ENCODE results near the gene GLI2. TPM values are rescaled to one million over a fixed set of nuclear protein-coding genes. Genes with fewer than 3 reads are reported as not detected.

Gene GLI2
- total RNA-seq, 1 experiment from 2014 or later, result 3.4 TPM

- H3K36me3 ChIP-seq (ENCODE audit: control insufficient read depth in 1 of 2, insufficient read depth in 2 of 2, low read length in 2 of 2), result no peaks in the 10 kb centered on the region
- no peaks in the 10 kb centered on the region for H3K9me2 ChIP-seq (ENCODE audit: insufficient read depth)
- CTCF ChIA-PET, result no interaction called here
- H3K27me3 ChIP-seq (ENCODE audit: insufficient read depth, low read length), result no peaks in the 10 kb centered on the region
- POLR2A ChIA-PET, result no interaction called here
- peaks cover 0 to 11% of the 10 kb centered on the region in 2 experiments; a peak in 3 of 4 replicates for H3K4me1 ChIP-seq (ENCODE audit: control insufficient read depth in 1 of 2, insufficient read depth in 2 of 2, low read length in 2 of 2)
- no peaks in the 10 kb centered on the region for H3K9me3 ChIP-seq (ENCODE audit: control insufficient read depth in 1 of 2, insufficient read depth in 1 of 2, low read depth in 1 of 2, low read length in 2 of 2)
- no peak for ATAC-seq
- intact Hi-C loops (cut with micrococcal nuclease), result no loop called here
- H3K4me3 ChIP-seq (replicated peaks in 1 of 2; ENCODE audit: low read depth in 1 of 2, low read length in 2 of 2), result no peak overlapping the region
- RAD21 ChIA-PET (ENCODE audit: low non-redundant PET in 1 of 2, low total read pairs in 2 of 2, uncharacterized antibody in 2 of 2, unreplicated experiment in 2 of 2), result interaction anchor here in 1 of 2 experiments (1.2 kb wide), 1 partner anchor 27 kb away, joined by 4 read pairs; no protein-coding TSS in a partner anchor
- no peak overlapping the region for H3K4me2 ChIP-seq (ENCODE audit: low read length)
- BruUV-seq (replicated peaks), result no TSS peak
- H3K27ac ChIP-seq (ENCODE audit: low read depth, low read length), result no peak overlapping the region
- H2AFZ ChIP-seq (ENCODE audit: low read depth, low read length, poor library complexity, severe bottlenecking), result no peak overlapping the region
- no peak overlapping the region for H3K9ac ChIP-seq (ENCODE audit: low read length)
- DNase-seq (ENCODE audit: low read depth, low spot score), result no peak
- H3K79me2 ChIP-seq (ENCODE audit: insufficient read depth, low read length), result no peaks in the 10 kb centered on the region
- H4K20me1 ChIP-seq (ENCODE audit: insufficient read depth), result no peaks in the 10 kb centered on the region
- TF ChIP-seq MAX (IDR thresholded peaks at IDR 0.05) (no peak), POLR2A (IDR thresholded peaks at IDR 0.05; ENCODE audit: borderline replicate concordance, extremely low read depth, insufficient read depth, insufficient read length) (no peak), POLR2AphosphoS5 (IDR thresholded peaks at IDR 0.05; ENCODE audit: low read depth, low read length) (no peak), SP1 (IDR thresholded peaks at IDR 0.05; ENCODE audit: low read depth) (no peak)
Observed at GRCh38 chr2:120764492-120764891, 28.8 kb downstream of the GLI2 start.

GRCh38 chr2:120764991-120765677 lies 29.5 kb downstream of the GLI2 start:
- H3K79me2 ChIP-seq (ENCODE audit: insufficient read depth, low read length), result no peaks in the 10 kb centered on the region
- ChIA-PET CTCF (no interaction called here), POLR2A (no interaction called here), RAD21 (ENCODE audit: low non-redundant PET in 1 of 2, low total read pairs in 2 of 2, uncharacterized antibody in 2 of 2, unreplicated experiment in 2 of 2) (interaction anchor here in 1 of 2 experiments (1.2 kb wide), 1 partner anchor 28 kb away, joined by 4 read pairs; no protein-coding TSS in a partner anchor)
- H3K4me3 ChIP-seq (replicated peaks in 1 of 2; ENCODE audit: low read depth in 1 of 2, low read length in 2 of 2), result no peak overlapping the region
- no peaks in the 10 kb centered on the region for H3K9me3 ChIP-seq (ENCODE audit: control insufficient read depth in 1 of 2, insufficient read depth in 1 of 2, low read depth in 1 of 2, low read length in 2 of 2)
- no peak overlapping the region for H3K9ac ChIP-seq (ENCODE audit: low read length)
- H3K4me1 ChIP-seq (ENCODE audit: control insufficient read depth in 1 of 2, insufficient read depth in 2 of 2, low read length in 2 of 2), result peaks cover 0 to 17% of the 10 kb centered on the region in 2 experiments; a peak in 3 of 4 replicates
- no peak for DNase-seq (ENCODE audit: low read depth, low spot score)
- ATAC-seq, result no peak
- H3K36me3 ChIP-seq (ENCODE audit: control insufficient read depth in 1 of 2, insufficient read depth in 2 of 2, low read length in 2 of 2), result no peaks in the 10 kb centered on the region
- H3K27ac ChIP-seq (ENCODE audit: low read depth, low read length), result no peak overlapping the region
- H3K27me3 ChIP-seq (ENCODE audit: insufficient read depth, low read length), result no peaks in the 10 kb centered on the region
- no peak overlapping the region for H3K4me2 ChIP-seq (ENCODE audit: low read length)
- H2AFZ ChIP-seq (ENCODE audit: low read depth, low read length, poor library complexity, severe bottlenecking), result no peak overlapping the region
- no peaks in the 10 kb centered on the region for H4K20me1 ChIP-seq (ENCODE audit: insufficient read depth)
- no peaks in the 10 kb centered on the region for H3K9me2 ChIP-seq (ENCODE audit: insufficient read depth)
- BruUV-seq (replicated peaks), result no TSS peak
- intact Hi-C loops (cut with micrococcal nuclease), result no loop called here
- TF ChIP-seq CEBPB (IDR thresholded peaks at IDR 0.05; ENCODE audit: low read depth) (no peak), REST (IDR thresholded peaks at IDR 0.05; ENCODE audit: low read depth) (no peak), EGR1 (IDR thresholded peaks at IDR 0.05; ENCODE audit: low read depth) (no peak), RAD21 (IDR thresholded peaks at IDR 0.05; ENCODE audit: low read depth) (no peak), POLR2A (IDR thresholded peaks at IDR 0.05; ENCODE audit: borderline replicate concordance, extremely low read depth, insufficient read depth, insufficient read length) (no peak), ZNF274 (IDR thresholded peaks at IDR 0.05; ENCODE audit: low read depth, low read length) (no peak), JUND (IDR thresholded peaks at IDR 0.05) (no peak), ZFX (IDR thresholded peaks at IDR 0.05) (no peak), ELF1 (IDR thresholded peaks at IDR 0.05; ENCODE audit: borderline replicate concordance, low read depth) (no peak), FOSL1 (IDR thresholded peaks at IDR 0.05; ENCODE audit: low read depth) (no peak), SRF (IDR thresholded peaks at IDR 0.05; ENCODE audit: low read depth) (no peak), EZH2phosphoT487 (IDR thresholded peaks at IDR 0.05; ENCODE audit: borderline replicate concordance) (no peak)
- TF ChIP-seq, protein P1, sequence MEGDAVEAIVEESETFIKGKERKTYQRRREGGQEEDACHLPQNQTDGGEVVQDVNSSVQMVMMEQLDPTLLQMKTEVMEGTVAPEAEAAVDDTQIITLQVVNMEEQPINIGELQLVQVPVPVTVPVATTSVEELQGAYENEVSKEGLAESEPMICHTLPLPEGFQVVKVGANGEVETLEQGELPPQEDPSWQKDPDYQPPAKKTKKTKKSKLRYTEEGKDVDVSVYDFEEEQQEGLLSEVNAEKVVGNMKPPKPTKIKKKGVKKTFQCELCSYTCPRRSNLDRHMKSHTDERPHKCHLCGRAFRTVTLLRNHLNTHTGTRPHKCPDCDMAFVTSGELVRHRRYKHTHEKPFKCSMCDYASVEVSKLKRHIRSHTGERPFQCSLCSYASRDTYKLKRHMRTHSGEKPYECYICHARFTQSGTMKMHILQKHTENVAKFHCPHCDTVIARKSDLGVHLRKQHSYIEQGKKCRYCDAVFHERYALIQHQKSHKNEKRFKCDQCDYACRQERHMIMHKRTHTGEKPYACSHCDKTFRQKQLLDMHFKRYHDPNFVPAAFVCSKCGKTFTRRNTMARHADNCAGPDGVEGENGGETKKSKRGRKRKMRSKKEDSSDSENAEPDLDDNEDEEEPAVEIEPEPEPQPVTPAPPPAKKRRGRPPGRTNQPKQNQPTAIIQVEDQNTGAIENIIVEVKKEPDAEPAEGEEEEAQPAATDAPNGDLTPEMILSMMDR (IDR thresholded peaks at IDR 0.05 in 2 of 3, conservative IDR thresholded peaks at IDR 0.05 in 1 of 3; ENCODE audit: borderline replicate concordance in 1 of 3, insufficient read depth in 1 of 3, low read depth in 2 of 3, low read length in 2 of 3), result no peak

Measured in HCT116 (cell line).